GM23338 (cell line): ENCODE results near the gene MAZ.
"Not testable (repeated sequence)": the region's sequence is repeated elsewhere in the genome, so short reads cannot be mapped to it uniquely, and the experiment has no call there.

Experiments
- CREB1 ChIP-seq: fragments of 250-450 bp; sonication (Bioruptor Pico); IDR thresholded peaks from 2 replicates; pipeline ENCODE4 v1.5.0; 2020; ENCODE audit warnings: low read depth, mild to moderate bottlenecking, moderate library complexity
- CTCF ChIP-seq, 2 experiments: fragments of 200-600 bp in 1 of 2; sonication (generic) in 1 of 2; conservative IDR thresholded peaks; 2 replicates each; pipeline versions ENCODE4 v1.5.1 to v1.6.1; 2016 to 2017; ENCODE audit warnings: antibody characterized with exemption in 2 of 2, low read depth in 2 of 2, mild to moderate bottlenecking in 2 of 2, moderate library complexity in 1 of 2
- ETS1 ChIP-seq: IDR thresholded peaks from 2 replicates; pipeline ENCODE4 v1.6.1; 2016; ENCODE audit warnings: antibody characterized with exemption
- EZH2 ChIP-seq: fragments of 200-600 bp; sonication (generic); IDR thresholded peaks from one replicate; pipeline ENCODE4 v1.8.0; 2017; ENCODE audit warnings: antibody characterized with exemption, mild to moderate bottlenecking, low read depth; ENCODE audit not compliant: unreplicated experiment
- EZH2phosphoT487 ChIP-seq: fragments of 200-600 bp; sonication (generic); IDR thresholded peaks from one replicate; pipeline ENCODE4 v1.8.1; 2018; ENCODE audit warnings: antibody characterized with exemption; ENCODE audit not compliant: unreplicated experiment
- JUNB ChIP-seq: IDR thresholded peaks from one replicate; pipeline ENCODE4 v1.6.1; 2016; ENCODE audit warnings: antibody characterized with exemption; ENCODE audit not compliant: unreplicated experiment
- POLR2AphosphoS5 ChIP-seq: IDR thresholded peaks from 2 replicates; pipeline ENCODE4 v1.6.1; 2016; ENCODE audit warnings: antibody characterized with exemption, low read depth
- REST ChIP-seq: IDR thresholded peaks from one replicate; pipeline ENCODE4 v1.6.1; 2018; ENCODE audit warnings: antibody characterized with exemption; ENCODE audit not compliant: unreplicated experiment

GRCh38 chr16:29833219-29833618 lies 26.9 kb downstream of the MAZ start:
- not testable (repeated sequence) for TF ChIP-seq EZH2; CTCF (conservative IDR thresholded peaks at IDR 0.05; ENCODE audit: low read depth in 2 of 2); EZH2phosphoT487; ETS1; POLR2AphosphoS5; JUNB; CREB1 (CRISPR knock-in tag); REST
